Measurements from ENCODE around the gene PLPP7. TPM values are rescaled to one million over a fixed set of nuclear protein-coding genes. Genes with fewer than 3 reads are reported as not detected.

Gene PLPP7
- polyA plus RNA-seq, 1 of the 3 experiments (the other 2 are of a cell fraction): 8.6 TPM

GRCh38 chr9:131346559-131346958 is 57.0 kb downstream of the PLPP7 start:
- H2AFZ ChIP-seq (ENCODE audit: low read depth): no peak overlapping the region
- no peaks in the 10 kb centered on the region for H3F3A ChIP-seq (replicated peaks; ENCODE audit: insufficient read depth)
- no peak overlapping the region for H3K27ac ChIP-seq (ENCODE audit: low read depth in 2 of 2, low read length in 1 of 2)
- no peaks in the 10 kb centered on the region for H3K9me2 ChIP-seq
- no peaks in the 10 kb centered on the region for H4K20me1 ChIP-seq (ENCODE audit: insufficient read depth)
- 86% methylated on average over 6 of the region's 6 CpGs for WGBS (ENCODE audit: low lambda C conversion rate)
- ChIA-PET CTCF (interaction anchor here (1.1 to 1.5 kb wide), 2 partner anchors 10 to 35 kb away, joined by 3 to 13 read pairs; no protein-coding TSS in a partner anchor), POLR2A (no interaction called here)
- peaks cover 0 to 5% of the 10 kb centered on the region in 2 experiments; a peak in 1 of 4 replicates for H3K4me1 ChIP-seq (ENCODE audit: control insufficient read depth in 1 of 2, insufficient read depth in 2 of 2, low read depth in 1 of 2, low read length in 1 of 2)
- no peak overlapping the region for H3K4me2 ChIP-seq
- no peaks in the 10 kb centered on the region for H3K9me3 ChIP-seq
- DNase-seq: no peak
- no peak for TF ChIP-seq TCF12 (IDR thresholded peaks at IDR 0.05)
- TF ChIP-seq FOXM1 (IDR thresholded peaks at IDR 0.05; ENCODE audit: low read depth): no peak
- TF ChIP-seq EP300 (IDR thresholded peaks at IDR 0.05; ENCODE audit: borderline replicate concordance in 1 of 2, low read depth in 1 of 2, low read length in 1 of 2): no peak
- TF ChIP-seq ZBTB33 (IDR thresholded peaks at IDR 0.05; ENCODE audit: borderline replicate concordance, low read depth): no peak
- no peak for TF ChIP-seq CHD2 (IDR thresholded peaks at IDR 0.05; ENCODE audit: low read length, partially characterized antibody)
- H3K27me3 ChIP-seq (ENCODE audit: insufficient read depth): no peaks in the 10 kb centered on the region; the same call in 1 of the 2 replicates
- no peak overlapping the region for H3K4me3 ChIP-seq (ENCODE audit: low read depth in 2 of 2, low read length in 1 of 2)
- no peak overlapping the region for H3K9ac ChIP-seq
- H3K36me3 ChIP-seq (replicated peaks in 1 of 2; ENCODE audit: control insufficient read depth in 1 of 2, insufficient read depth in 2 of 2, low read length in 1 of 2): no peaks in the 10 kb centered on the region
- H3K79me2 ChIP-seq (ENCODE audit: insufficient read depth): no peaks in the 10 kb centered on the region

- 85% methylated on average over 14 of the region's 19 CpGs for WGBS (ENCODE audit: low lambda C conversion rate)
- peaks cover 0 to 5% of the 10 kb centered on the region in 2 experiments; a peak in 1 of 4 replicates for H3K4me1 ChIP-seq (ENCODE audit: control insufficient read depth in 1 of 2, insufficient read depth in 2 of 2, low read depth in 1 of 2, low read length in 1 of 2)
- H4K20me1 ChIP-seq (ENCODE audit: insufficient read depth): no peaks in the 10 kb centered on the region
- no peaks in the 10 kb centered on the region for H3K9me2 ChIP-seq
- H3K27ac ChIP-seq (ENCODE audit: low read depth in 2 of 2, low read length in 1 of 2): no peak overlapping the region
- H2AFZ ChIP-seq (ENCODE audit: low read depth): no peak overlapping the region
- ChIA-PET POLR2A (no interaction called here), CTCF (interaction anchor here (1.5 kb wide), 1 partner anchor 11 kb away, joined by 13 read pairs; no protein-coding TSS in a partner anchor)
- H3K9me3 ChIP-seq: no peaks in the 10 kb centered on the region
- H3K4me2 ChIP-seq: no peak overlapping the region
- H3K27me3 ChIP-seq (ENCODE audit: insufficient read depth): no peaks in the 10 kb centered on the region; the same call in 1 of the 2 replicates
- no peaks in the 10 kb centered on the region for H3K79me2 ChIP-seq (ENCODE audit: insufficient read depth)
- no peaks in the 10 kb centered on the region for H3F3A ChIP-seq (replicated peaks; ENCODE audit: insufficient read depth)
- no peak overlapping the region for H3K4me3 ChIP-seq (ENCODE audit: low read depth in 2 of 2, low read length in 1 of 2)
- H3K9ac ChIP-seq: no peak overlapping the region
- no peak for DNase-seq
- no peaks in the 10 kb centered on the region for H3K36me3 ChIP-seq (replicated peaks in 1 of 2; ENCODE audit: control insufficient read depth in 1 of 2, insufficient read depth in 2 of 2, low read length in 1 of 2)
- TF ChIP-seq ZBTB33 (IDR thresholded peaks at IDR 0.05; ENCODE audit: borderline replicate concordance, low read depth) (no peak), NRF1 (IDR thresholded peaks at IDR 0.05; ENCODE audit: low read depth, low read length) (no peak), FOXM1 (IDR thresholded peaks at IDR 0.05; ENCODE audit: low read depth) (no peak)
Observed at GRCh38 chr9:131347376-131348020, 58.0 kb downstream of the PLPP7 start.

All from SK-N-SH (cell line).